Keratinocyte (primary cell): ENCODE data around the gene CBLB.

Experiments used
- CTCF ChIP-seq, 3 experiments: IDR thresholded peaks in 1 of 3; conservative IDR thresholded peaks in 1 of 3; optimal IDR thresholded peaks in 1 of 3; 2 replicates in 2 of 3; 3 replicates in 1 of 3; pipeline versions ENCODE3 to v1.5.1; 2011; ENCODE audit warnings: low read length in 3 of 3, mild to moderate bottlenecking in 3 of 3, moderate library complexity in 2 of 3, control low read depth in 1 of 3, inconsistent platforms in 1 of 3; ENCODE audit not compliant: insufficient read depth in 2 of 3; ENCODE audit errors: extremely low read depth in 1 of 3
- EZH2 ChIP-seq: IDR thresholded peaks from one replicate; pipeline ENCODE4 v1.6.1; 2012; ENCODE audit warnings: inconsistent platforms, mild to moderate bottlenecking, low read length, moderate library complexity

- TF ChIP-seq CTCF (optimal IDR thresholded peaks at IDR 0.05 in 1 of 3, IDR thresholded peaks at IDR 0.05 in 1 of 3, conservative IDR thresholded peaks at IDR 0.05 in 1 of 3; ENCODE audit: extremely low read depth in 1 of 3, insufficient read depth in 2 of 3, low read length in 3 of 3) (no peak), EZH2 (no peak)
Observed at GRCh38 chr3:105798381-105798934, 70.4 kb downstream of the CBLB start.
